Measurements from ENCODE around the gene KCNH2. TPM values are rescaled to one million over a fixed set of nuclear protein-coding genes. Genes with fewer than 3 reads are reported as not detected.

Gene KCNH2
- total RNA-seq, 1 donor: not detected

DNA sequence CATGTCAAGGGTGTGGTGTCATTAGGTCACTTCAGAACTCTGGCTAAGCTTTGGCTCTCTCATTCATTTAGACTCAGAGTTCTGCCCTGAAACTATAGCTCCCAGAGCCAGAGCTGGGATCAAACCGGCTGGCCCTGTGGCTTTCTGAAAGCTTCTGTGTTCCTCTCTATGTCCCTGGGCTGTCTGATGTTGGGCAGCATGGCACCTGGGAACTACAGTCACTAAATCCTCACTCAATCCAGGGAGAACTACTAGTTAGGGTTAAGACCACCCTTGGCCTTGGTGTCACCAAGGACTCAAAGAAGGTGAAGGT lies 32.9 kb upstream of the KCNH2 start:
- TF ChIP-seq, protein P1, sequence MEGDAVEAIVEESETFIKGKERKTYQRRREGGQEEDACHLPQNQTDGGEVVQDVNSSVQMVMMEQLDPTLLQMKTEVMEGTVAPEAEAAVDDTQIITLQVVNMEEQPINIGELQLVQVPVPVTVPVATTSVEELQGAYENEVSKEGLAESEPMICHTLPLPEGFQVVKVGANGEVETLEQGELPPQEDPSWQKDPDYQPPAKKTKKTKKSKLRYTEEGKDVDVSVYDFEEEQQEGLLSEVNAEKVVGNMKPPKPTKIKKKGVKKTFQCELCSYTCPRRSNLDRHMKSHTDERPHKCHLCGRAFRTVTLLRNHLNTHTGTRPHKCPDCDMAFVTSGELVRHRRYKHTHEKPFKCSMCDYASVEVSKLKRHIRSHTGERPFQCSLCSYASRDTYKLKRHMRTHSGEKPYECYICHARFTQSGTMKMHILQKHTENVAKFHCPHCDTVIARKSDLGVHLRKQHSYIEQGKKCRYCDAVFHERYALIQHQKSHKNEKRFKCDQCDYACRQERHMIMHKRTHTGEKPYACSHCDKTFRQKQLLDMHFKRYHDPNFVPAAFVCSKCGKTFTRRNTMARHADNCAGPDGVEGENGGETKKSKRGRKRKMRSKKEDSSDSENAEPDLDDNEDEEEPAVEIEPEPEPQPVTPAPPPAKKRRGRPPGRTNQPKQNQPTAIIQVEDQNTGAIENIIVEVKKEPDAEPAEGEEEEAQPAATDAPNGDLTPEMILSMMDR (IDR thresholded peaks at IDR 0.05; ENCODE audit: extremely low read depth, low read depth, low read length): no peak
- Histone ChIP-seq H3K36me3 (ENCODE audit: insufficient read depth, low read length) (no peaks in the 10 kb centered on the region), H3K27ac (ENCODE audit: low read depth, low read length) (no peak overlapping the region), H3K4me2 (ENCODE audit: insufficient read depth, low read length) (no peak overlapping the region), H4K20me1 (ENCODE audit: insufficient read depth, low read length) (no peaks in the 10 kb centered on the region), H3K4me3 (ENCODE audit: insufficient read depth, low read length) (no peak overlapping the region), H3K79me2 (ENCODE audit: insufficient read depth, low read length) (no peaks in the 10 kb centered on the region), H3K4me1 (ENCODE audit: insufficient read depth, low read length) (peaks cover 9% of the 10 kb centered on the region), H2AFZ (ENCODE audit: low read length) (no peak overlapping the region), H3K27me3 (ENCODE audit: insufficient read depth, low read length) (peaks cover 6% of the 10 kb centered on the region), H3K9me3 (ENCODE audit: low read depth, low read length) (no peaks in the 10 kb centered on the region)
- DNase-seq (ENCODE audit: insufficient read length, low spot score, missing footprints): peak; percentile 86

DNA sequence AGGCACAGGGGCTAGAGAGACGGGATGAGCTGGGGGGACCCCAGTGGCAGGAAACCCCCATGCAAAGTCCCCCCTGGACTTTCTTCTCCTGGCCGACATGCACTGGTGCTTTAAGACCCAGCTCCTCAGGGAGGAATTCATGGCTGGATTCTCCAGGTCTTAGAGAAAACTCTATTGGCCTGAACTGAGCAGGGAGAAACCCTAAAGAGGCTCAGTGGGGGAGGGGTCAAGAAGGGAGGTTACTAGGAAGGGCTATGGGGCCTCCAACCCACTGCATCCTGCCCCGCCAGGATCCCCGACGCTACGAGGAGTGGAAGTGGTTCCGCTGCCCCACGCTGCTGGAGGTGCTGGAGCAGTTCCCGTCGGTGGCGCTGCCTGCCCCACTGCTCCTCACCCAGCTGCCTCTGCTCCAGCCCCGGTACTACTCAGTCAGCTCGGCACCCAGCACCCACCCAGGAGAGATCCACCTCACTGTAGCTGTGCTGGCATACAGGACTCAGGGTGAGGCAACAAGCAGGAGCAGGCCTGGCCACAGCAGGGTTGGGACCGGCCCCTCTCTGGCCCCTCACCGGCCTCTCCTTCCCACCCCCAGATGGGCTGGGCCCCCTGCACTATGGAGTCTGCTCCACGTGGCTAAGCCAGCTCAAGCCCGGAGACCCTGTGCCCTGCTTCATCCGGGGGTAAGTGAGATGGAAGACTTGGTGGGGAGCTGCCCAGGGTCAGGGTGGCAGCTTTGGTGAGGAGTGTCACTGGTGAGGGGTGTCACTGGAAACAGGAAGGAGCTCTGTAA lies 32.4 kb upstream of the KCNH2 start:
- TF ChIP-seq, protein P1 (IDR thresholded peaks at IDR 0.05; ENCODE audit: extremely low read depth, low read depth, low read length): no peak
- DNase-seq (ENCODE audit: insufficient read length, low spot score, missing footprints): peak; percentile 85
- no peaks in the 10 kb centered on the region for H4K20me1 ChIP-seq (ENCODE audit: insufficient read depth, low read length)
- H3K4me2 ChIP-seq (ENCODE audit: insufficient read depth, low read length): no peak overlapping the region
- peaks cover 9% of the 10 kb centered on the region for H3K4me1 ChIP-seq (ENCODE audit: insufficient read depth, low read length)
- H3K36me3 ChIP-seq (ENCODE audit: insufficient read depth, low read length): no peaks in the 10 kb centered on the region
- H3K4me3 ChIP-seq (ENCODE audit: insufficient read depth, low read length): no peak overlapping the region
- peaks cover 6% of the 10 kb centered on the region for H3K27me3 ChIP-seq (ENCODE audit: insufficient read depth, low read length)
- H3K79me2 ChIP-seq (ENCODE audit: insufficient read depth, low read length): no peaks in the 10 kb centered on the region
- H3K9me3 ChIP-seq (ENCODE audit: low read depth, low read length): no peaks in the 10 kb centered on the region
- no peak overlapping the region for H3K27ac ChIP-seq (ENCODE audit: low read depth, low read length)
- H2AFZ ChIP-seq (ENCODE audit: low read length): no peak overlapping the region

DNA sequence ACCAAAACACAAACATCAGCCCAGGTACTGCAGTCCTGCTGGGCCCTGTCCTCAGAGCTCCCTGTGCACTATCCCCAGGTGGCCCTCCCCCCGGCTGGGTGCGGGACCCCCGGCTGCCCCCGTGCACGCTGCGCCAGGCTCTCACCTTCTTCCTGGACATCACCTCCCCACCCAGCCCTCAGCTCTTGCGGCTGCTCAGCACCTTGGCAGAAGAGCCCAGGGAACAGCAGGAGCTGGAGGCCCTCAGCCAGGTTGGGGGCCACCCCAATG lies 31.9 kb upstream of the KCNH2 start:
- TF ChIP-seq, protein P1 (IDR thresholded peaks at IDR 0.05; ENCODE audit: extremely low read depth, low read depth, low read length): no peak

DNA sequence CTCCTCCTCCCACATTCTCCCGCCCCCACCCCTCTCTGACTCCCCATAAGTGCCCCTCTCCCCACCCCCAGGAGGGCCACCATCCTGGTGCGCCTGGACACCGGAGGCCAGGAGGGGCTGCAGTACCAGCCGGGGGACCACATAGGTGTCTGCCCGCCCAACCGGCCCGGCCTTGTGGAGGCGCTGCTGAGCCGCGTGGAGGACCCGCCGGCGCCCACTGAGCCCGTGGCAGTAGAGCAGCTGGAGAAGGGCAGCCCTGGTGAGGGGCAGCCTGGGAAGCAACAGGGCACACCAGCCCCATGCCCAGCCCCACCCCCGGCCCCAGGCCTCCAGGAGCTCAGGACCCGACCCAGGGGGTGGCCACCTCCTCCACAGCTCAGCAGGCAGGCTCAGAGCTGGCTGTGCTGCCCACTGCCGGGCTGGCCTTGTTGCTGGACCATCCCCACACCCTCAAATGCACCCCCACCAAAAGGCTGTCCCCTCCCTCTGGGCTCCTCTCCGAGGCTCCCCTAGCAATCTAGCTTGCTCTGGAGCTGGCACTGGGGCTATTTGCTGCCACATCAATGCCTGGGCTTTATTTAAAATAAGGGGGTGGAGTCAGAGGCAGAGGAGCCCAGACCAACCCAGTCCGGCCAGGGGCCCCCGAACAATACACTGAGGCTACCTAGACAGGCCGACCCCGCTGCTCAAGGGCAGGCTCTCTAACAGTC lies 31.4 kb upstream of the KCNH2 start:
- Histone ChIP-seq H3K27ac (ENCODE audit: low read depth, low read length) (no peak overlapping the region), H3K4me2 (ENCODE audit: insufficient read depth, low read length) (no peak overlapping the region), H3K79me2 (ENCODE audit: insufficient read depth, low read length) (no peaks in the 10 kb centered on the region), H2AFZ (ENCODE audit: low read length) (no peak overlapping the region), H3K4me3 (ENCODE audit: insufficient read depth, low read length) (no peak overlapping the region), H3K27me3 (ENCODE audit: insufficient read depth, low read length) (peaks cover 6% of the 10 kb centered on the region), H3K9me3 (ENCODE audit: low read depth, low read length) (no peaks in the 10 kb centered on the region), H3K36me3 (ENCODE audit: insufficient read depth, low read length) (no peaks in the 10 kb centered on the region), H3K4me1 (ENCODE audit: insufficient read depth, low read length) (peaks cover 9% of the 10 kb centered on the region), H4K20me1 (ENCODE audit: insufficient read depth, low read length) (no peaks in the 10 kb centered on the region)
- peak; percentile 84 for DNase-seq (ENCODE audit: insufficient read length, low spot score, missing footprints)
- TF ChIP-seq, protein P1 (IDR thresholded peaks at IDR 0.05; ENCODE audit: extremely low read depth, low read depth, low read length): no peak

More for the DNA sequence above, 31.9 kb upstream of the KCNH2 start:
- H2AFZ ChIP-seq (ENCODE audit: low read length): no peak overlapping the region
- H3K4me2 ChIP-seq (ENCODE audit: insufficient read depth, low read length): no peak overlapping the region
- no peaks in the 10 kb centered on the region for H3K36me3 ChIP-seq (ENCODE audit: insufficient read depth, low read length)
- no peaks in the 10 kb centered on the region for H3K79me2 ChIP-seq (ENCODE audit: insufficient read depth, low read length)
- no peak overlapping the region for H3K27ac ChIP-seq (ENCODE audit: low read depth, low read length)
- peaks cover 9% of the 10 kb centered on the region for H3K4me1 ChIP-seq (ENCODE audit: insufficient read depth, low read length)
- H3K27me3 ChIP-seq (ENCODE audit: insufficient read depth, low read length): peaks cover 6% of the 10 kb centered on the region
- peak; percentile 78 for DNase-seq (ENCODE audit: insufficient read length, low spot score, missing footprints)
- H3K4me3 ChIP-seq (ENCODE audit: insufficient read depth, low read length): no peak overlapping the region
- H3K9me3 ChIP-seq (ENCODE audit: low read depth, low read length): no peaks in the 10 kb centered on the region
- no peaks in the 10 kb centered on the region for H4K20me1 ChIP-seq (ENCODE audit: insufficient read depth, low read length)

All from osteoblast (primary cell).